Keratinocyte (primary cell): ENCODE data around the gene CFAP43. TPM values are rescaled to one million over a fixed set of nuclear protein-coding genes. Genes with fewer than 3 reads are reported as not detected.
"Not testable (repeated sequence)": the region's sequence is repeated elsewhere in the genome, so short reads cannot be mapped to it uniquely, and the experiment has no call there.

Experiments
- DNase-seq: peaks from one replicate; pipeline ENCODE4 v3.0.0-alpha.2; 2011; ENCODE audit warnings: low read depth, missing footprints, low spot score
- FAIRE-seq: peaks from 2 replicates; lab custom pipeline; 2011; peaks lifted over from hg19 to GRCh38; lab: Jason Lieb, UNC
- H2AFZ ChIP-seq: 2 replicates; pipeline ENCODE4 v1.6.0; 2012; ENCODE audit warnings: low read length, control low read depth, inconsistent platforms; ENCODE audit not compliant: control insufficient read depth
- H3K27ac ChIP-seq: 2 replicates; pipeline ENCODE4 v1.5.1; 2011; ENCODE audit warnings: low read length; ENCODE audit not compliant: control insufficient read depth, insufficient read depth
- H3K27me3 ChIP-seq: 3 replicates; pipeline ENCODE4 v1.6.0; 2011; ENCODE audit warnings: low read length; ENCODE audit not compliant: control insufficient read depth, insufficient read depth; ENCODE audit errors: extremely low read depth
- H3K36me3 ChIP-seq, 2 experiments: 2 replicates in 1 of 2; 3 replicates in 1 of 2; pipeline ENCODE4 v1.5.1; 2011; ENCODE audit warnings: low read length in 2 of 2, mild to moderate bottlenecking in 1 of 2; ENCODE audit not compliant: control insufficient read depth in 2 of 2, insufficient read depth in 2 of 2; ENCODE audit errors: extremely low read depth in 1 of 2
- H3K4me1 ChIP-seq: 3 replicates; pipeline ENCODE4 v1.5.1; 2011; ENCODE audit warnings: low read length; ENCODE audit not compliant: control insufficient read depth, insufficient read depth; ENCODE audit errors: extremely low read depth
- H3K4me2 ChIP-seq: 3 replicates; pipeline ENCODE4 v1.6.0; 2011; ENCODE audit warnings: low read depth, low read length; ENCODE audit not compliant: control insufficient read depth, insufficient read depth; ENCODE audit errors: extremely low read depth
- H3K4me3 ChIP-seq, 3 experiments: fragments of 200-600 bp in 1 of 3; sonication (generic) in 1 of 3; 2 replicates in 2 of 3; 3 replicates in 1 of 3; pipeline ENCODE4 v1.5.1; 2011 to 2016; ENCODE audit warnings: low read length in 3 of 3, mild to moderate bottlenecking in 3 of 3, control low read depth in 2 of 3, inconsistent platforms in 1 of 3, low read depth in 1 of 3, mixed read lengths in 1 of 3, mixed run types in 1 of 3, moderate library complexity in 1 of 3; ENCODE audit not compliant: control insufficient read depth in 2 of 3, insufficient read depth in 2 of 3; ENCODE audit errors: extremely low read depth in 1 of 3
- H3K79me2 ChIP-seq: 2 replicates; pipeline ENCODE4 v1.6.0; 2012; ENCODE audit warnings: low read length; ENCODE audit not compliant: control insufficient read depth, insufficient read depth
- H3K9ac ChIP-seq: 3 replicates; pipeline ENCODE4 v1.6.0; 2011; ENCODE audit warnings: low read length; ENCODE audit not compliant: control insufficient read depth, insufficient read depth; ENCODE audit errors: extremely low read depth
- H3K9me1 ChIP-seq: 3 replicates; pipeline ENCODE4 v1.6.0; 2011; ENCODE audit warnings: low read length; ENCODE audit not compliant: control insufficient read depth, insufficient read depth; ENCODE audit errors: extremely low read depth
- H3K9me3 ChIP-seq: 2 replicates; pipeline ENCODE4 v1.5.1; 2012; ENCODE audit warnings: low read depth, low read length; ENCODE audit not compliant: control insufficient read depth
- H4K20me1 ChIP-seq: 3 replicates; pipeline ENCODE4 v1.6.0; 2011; ENCODE audit warnings: low read length; ENCODE audit not compliant: control insufficient read depth, insufficient read depth; ENCODE audit errors: extremely low read depth
- EZH2 ChIP-seq: IDR thresholded peaks from one replicate; pipeline ENCODE4 v1.6.1; 2012; ENCODE audit warnings: inconsistent platforms, mild to moderate bottlenecking, low read length, moderate library complexity
- dilution Hi-C: fragments of 300-500 bp; cut with MboI; formaldehyde crosslinking; loops from one replicate; pipeline ENCODE4 v1.7.0; 2020; ENCODE audit warnings: low sequenced_read_pairs; ENCODE audit not compliant: extremely low pct_ligation_motif_present
- polyA plus RNA-seq, 5 experiments: library from polyadenylated mRNA; depleted of rRNA in 3 of 5; stranded (reverse) in 3 of 5; stranded (forward) in 1 of 5; unstranded in 1 of 5; fragments of >200 nt; gene quantifications; 1 replicate in 1 of 5; 2 replicates in 3 of 5; 3 replicates in 1 of 5; pipeline versions ENCODE4 v1.2.1 to v1.2.3, GENCODE V29; 2011 to 2012; ENCODE audit warnings: missing spikeins in 2 of 5, low read depth in 1 of 5, low replicate concordance in 1 of 5
- TF ChIP-seq, protein P1 (sequence below), 3 experiments: IDR thresholded peaks in 1 of 3; conservative IDR thresholded peaks in 1 of 3; optimal IDR thresholded peaks in 1 of 3; 2 replicates in 2 of 3; 3 replicates in 1 of 3; pipeline versions ENCODE3 to v1.5.1; 2011; ENCODE audit warnings: low read length in 3 of 3, mild to moderate bottlenecking in 3 of 3, moderate library complexity in 2 of 3, control low read depth in 1 of 3, inconsistent platforms in 1 of 3; ENCODE audit not compliant: insufficient read depth in 2 of 3; ENCODE audit errors: extremely low read depth in 1 of 3

The CFAP43 gene
- polyA plus RNA-seq, 1 donor (not counting 4 experiments of a cell fraction or from before 2014, with no cell fraction given): 0.25 TPM

DNA sequence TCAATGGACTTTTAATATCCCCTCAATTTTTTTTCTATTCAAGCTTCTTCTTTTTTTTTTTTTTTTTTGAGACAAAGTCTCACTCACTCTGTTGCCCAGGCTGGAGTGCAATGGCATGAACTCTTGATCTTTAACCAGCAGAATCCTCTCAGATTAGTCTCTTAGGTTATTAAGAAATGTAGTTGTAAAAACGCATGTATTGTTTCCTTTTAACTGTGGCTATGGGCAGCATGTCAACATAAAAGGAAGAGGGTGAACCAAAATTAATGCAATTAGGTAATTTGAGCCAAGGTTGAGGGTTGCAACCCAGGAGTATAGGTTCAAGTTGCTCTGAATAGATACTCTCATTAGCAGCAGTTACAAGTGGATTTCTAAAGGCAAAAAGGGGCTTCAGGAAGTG is 18.2 kb upstream of the CFAP43 start:
- dilution Hi-C loops: no loop called here
- Histone ChIP-seq H3K27ac (no peak overlapping the region), H3K36me3 (no peaks in the 10 kb centered on the region), H4K20me1 (no peaks in the 10 kb centered on the region), H3K27me3 (no peaks in the 10 kb centered on the region), H3K4me2 (no peak overlapping the region), H2AFZ (no peak overlapping the region), H3K9ac (no peak overlapping the region), H3K79me2 (peaks cover 10% of the 10 kb centered on the region), H3K9me1 (no peaks in the 10 kb centered on the region), H3K4me1 (peaks cover 11% of the 10 kb centered on the region), H3K9me3 (no peaks in the 10 kb centered on the region), H3K4me3 (no peak overlapping the region)
- TF ChIP-seq, protein P1, sequence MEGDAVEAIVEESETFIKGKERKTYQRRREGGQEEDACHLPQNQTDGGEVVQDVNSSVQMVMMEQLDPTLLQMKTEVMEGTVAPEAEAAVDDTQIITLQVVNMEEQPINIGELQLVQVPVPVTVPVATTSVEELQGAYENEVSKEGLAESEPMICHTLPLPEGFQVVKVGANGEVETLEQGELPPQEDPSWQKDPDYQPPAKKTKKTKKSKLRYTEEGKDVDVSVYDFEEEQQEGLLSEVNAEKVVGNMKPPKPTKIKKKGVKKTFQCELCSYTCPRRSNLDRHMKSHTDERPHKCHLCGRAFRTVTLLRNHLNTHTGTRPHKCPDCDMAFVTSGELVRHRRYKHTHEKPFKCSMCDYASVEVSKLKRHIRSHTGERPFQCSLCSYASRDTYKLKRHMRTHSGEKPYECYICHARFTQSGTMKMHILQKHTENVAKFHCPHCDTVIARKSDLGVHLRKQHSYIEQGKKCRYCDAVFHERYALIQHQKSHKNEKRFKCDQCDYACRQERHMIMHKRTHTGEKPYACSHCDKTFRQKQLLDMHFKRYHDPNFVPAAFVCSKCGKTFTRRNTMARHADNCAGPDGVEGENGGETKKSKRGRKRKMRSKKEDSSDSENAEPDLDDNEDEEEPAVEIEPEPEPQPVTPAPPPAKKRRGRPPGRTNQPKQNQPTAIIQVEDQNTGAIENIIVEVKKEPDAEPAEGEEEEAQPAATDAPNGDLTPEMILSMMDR (optimal IDR thresholded peaks at IDR 0.05 in 1 of 3, IDR thresholded peaks at IDR 0.05 in 1 of 3, conservative IDR thresholded peaks at IDR 0.05 in 1 of 3; ENCODE audit: extremely low read depth in 1 of 3, insufficient read depth in 2 of 3, low read length in 3 of 3): no peak
- no peak for TF ChIP-seq EZH2
- FAIRE-seq (no peak), DNase-seq (no peak)

DNA sequence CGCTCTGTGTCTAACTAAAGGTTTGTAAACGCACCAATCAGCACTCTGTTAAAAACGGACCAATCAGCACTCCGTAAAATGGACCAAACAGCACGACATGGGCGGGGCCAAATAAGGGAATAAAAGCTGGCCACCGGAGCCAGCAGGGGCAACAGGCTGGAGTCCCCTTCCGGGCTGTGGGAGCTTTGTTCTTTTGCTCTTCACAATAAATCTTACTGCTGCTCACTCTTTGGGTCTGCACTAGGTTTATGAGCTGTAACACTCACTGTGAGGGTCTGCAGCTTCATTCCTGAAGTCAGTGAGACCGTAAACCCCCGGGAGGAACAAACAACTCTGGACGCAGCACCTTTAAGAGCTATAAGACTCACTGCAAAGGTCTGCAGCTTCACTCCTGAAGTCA is 16.8 kb upstream of the CFAP43 start:
- H4K20me1 ChIP-seq, H3K79me2 ChIP-seq, H3K9me3 ChIP-seq, H3K9ac ChIP-seq, H2AFZ ChIP-seq, H3K27me3 ChIP-seq, DNase-seq, H3K36me3 ChIP-seq, H3K9me1 ChIP-seq, H3K4me3 ChIP-seq, dilution Hi-C loops, H3K4me1 ChIP-seq, H3K27ac ChIP-seq, H3K4me2 ChIP-seq, FAIRE-seq: not testable (repeated sequence)

DNA sequence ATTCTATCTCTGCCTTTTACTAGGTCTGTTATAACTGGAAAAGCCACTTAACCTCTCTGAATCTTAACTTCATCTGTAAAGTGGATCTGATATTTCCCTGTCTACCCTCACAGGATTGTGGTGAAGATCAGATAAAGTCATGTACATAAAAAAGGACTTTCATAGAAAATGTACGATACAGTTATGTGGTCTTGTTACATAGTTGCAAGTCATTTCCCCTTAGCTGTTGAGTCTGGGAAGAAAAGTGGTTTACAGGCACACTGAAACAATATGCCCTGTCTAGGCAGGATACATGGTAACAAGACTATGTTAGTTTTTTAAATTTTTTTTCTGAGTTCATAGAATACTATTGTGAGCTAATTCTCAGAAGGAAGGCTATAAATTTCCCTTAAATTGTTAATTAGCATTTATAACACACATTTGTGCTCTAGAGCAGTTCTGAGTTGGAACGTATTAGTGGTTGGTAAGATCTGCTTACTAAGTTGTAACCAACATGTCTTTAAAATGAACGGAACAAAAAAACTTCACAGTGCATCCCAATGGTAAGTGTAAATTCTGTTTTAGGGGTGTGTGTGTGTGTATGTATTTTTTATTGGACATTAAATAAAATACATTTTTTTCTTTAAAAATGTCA is 15.5 kb upstream of the CFAP43 start:
- H3K4me2 ChIP-seq: no peak overlapping the region
- peaks cover 4% of the 10 kb centered on the region for H3K4me1 ChIP-seq
- no peaks in the 10 kb centered on the region for H3K9me1 ChIP-seq
- no peaks in the 10 kb centered on the region for H3K9me3 ChIP-seq
- no peaks in the 10 kb centered on the region for H3K79me2 ChIP-seq
- FAIRE-seq: no peak
- TF ChIP-seq EZH2: no peak
- TF ChIP-seq, protein P1 (optimal IDR thresholded peaks at IDR 0.05 in 1 of 3, IDR thresholded peaks at IDR 0.05 in 1 of 3, conservative IDR thresholded peaks at IDR 0.05 in 1 of 3; ENCODE audit: extremely low read depth in 1 of 3, insufficient read depth in 2 of 3, low read length in 3 of 3): no peak
- H3K36me3 ChIP-seq: no peaks in the 10 kb centered on the region
- no peak for DNase-seq
- dilution Hi-C loops: no loop called here
- no peaks in the 10 kb centered on the region for H4K20me1 ChIP-seq
- H2AFZ ChIP-seq: no peak overlapping the region
- no peak overlapping the region for H3K27ac ChIP-seq
- no peak overlapping the region for H3K4me3 ChIP-seq
- no peaks in the 10 kb centered on the region for H3K27me3 ChIP-seq
- no peak overlapping the region for H3K9ac ChIP-seq
